ENCODE data around the gene RIPK1.

DNA sequence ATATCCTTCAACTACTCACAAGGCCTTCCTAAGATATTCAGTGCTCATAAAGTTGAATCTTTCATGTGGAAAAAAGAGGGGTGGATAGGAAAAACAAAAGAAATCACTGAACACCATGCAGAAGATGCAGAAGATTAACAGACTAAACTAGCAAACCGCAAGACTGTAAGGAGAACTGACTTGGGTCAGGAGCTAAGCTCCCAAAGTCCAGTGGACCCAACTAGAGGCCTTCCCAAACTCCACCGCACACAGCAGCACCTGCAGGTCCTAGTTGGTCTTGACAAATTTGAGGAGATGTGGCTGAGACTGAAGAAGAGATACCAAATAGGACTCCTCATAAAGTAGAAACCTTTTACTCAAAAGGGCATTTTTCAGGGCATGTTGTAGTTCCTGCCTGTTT is 3.3 kb downstream of the RIPK1 start:
- TF ChIP-seq POLR2A (IDR thresholded peaks at IDR 0.05; ENCODE audit: low read length) (no peak), ZNF302 (CRISPR knock-in tag; IDR thresholded peaks at IDR 0.05) (no peak), MYC (IDR thresholded peaks at IDR 0.05; ENCODE audit: borderline replicate concordance, low read length) (no peak), CBX2 (IDR thresholded peaks at IDR 0.05; ENCODE audit: borderline replicate concordance, low read depth) (no peak), MAZ (IDR thresholded peaks at IDR 0.05; ENCODE audit: borderline replicate concordance, low read depth, low read length) (no peak), MAX (IDR thresholded peaks at IDR 0.05) (no peak), HDAC2 (IDR thresholded peaks at IDR 0.05) (no peak), EP300 (IDR thresholded peaks at IDR 0.05) (no peak), CHD4 (IDR thresholded peaks at IDR 0.05; ENCODE audit: borderline replicate concordance) (no peak), NR3C1 (IDR thresholded peaks at IDR 0.05) (no peak)
- TF ChIP-seq, protein P1, sequence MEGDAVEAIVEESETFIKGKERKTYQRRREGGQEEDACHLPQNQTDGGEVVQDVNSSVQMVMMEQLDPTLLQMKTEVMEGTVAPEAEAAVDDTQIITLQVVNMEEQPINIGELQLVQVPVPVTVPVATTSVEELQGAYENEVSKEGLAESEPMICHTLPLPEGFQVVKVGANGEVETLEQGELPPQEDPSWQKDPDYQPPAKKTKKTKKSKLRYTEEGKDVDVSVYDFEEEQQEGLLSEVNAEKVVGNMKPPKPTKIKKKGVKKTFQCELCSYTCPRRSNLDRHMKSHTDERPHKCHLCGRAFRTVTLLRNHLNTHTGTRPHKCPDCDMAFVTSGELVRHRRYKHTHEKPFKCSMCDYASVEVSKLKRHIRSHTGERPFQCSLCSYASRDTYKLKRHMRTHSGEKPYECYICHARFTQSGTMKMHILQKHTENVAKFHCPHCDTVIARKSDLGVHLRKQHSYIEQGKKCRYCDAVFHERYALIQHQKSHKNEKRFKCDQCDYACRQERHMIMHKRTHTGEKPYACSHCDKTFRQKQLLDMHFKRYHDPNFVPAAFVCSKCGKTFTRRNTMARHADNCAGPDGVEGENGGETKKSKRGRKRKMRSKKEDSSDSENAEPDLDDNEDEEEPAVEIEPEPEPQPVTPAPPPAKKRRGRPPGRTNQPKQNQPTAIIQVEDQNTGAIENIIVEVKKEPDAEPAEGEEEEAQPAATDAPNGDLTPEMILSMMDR (IDR thresholded peaks at IDR 0.05): no peak
- TF ChIP-seq, protein P2, sequence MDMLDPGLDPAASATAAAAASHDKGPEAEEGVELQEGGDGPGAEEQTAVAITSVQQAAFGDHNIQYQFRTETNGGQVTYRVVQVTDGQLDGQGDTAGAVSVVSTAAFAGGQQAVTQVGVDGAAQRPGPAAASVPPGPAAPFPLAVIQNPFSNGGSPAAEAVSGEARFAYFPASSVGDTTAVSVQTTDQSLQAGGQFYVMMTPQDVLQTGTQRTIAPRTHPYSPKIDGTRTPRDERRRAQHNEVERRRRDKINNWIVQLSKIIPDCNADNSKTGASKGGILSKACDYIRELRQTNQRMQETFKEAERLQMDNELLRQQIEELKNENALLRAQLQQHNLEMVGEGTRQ (IDR thresholded peaks at IDR 0.05): no peak
- TF ChIP-seq, protein P3, sequence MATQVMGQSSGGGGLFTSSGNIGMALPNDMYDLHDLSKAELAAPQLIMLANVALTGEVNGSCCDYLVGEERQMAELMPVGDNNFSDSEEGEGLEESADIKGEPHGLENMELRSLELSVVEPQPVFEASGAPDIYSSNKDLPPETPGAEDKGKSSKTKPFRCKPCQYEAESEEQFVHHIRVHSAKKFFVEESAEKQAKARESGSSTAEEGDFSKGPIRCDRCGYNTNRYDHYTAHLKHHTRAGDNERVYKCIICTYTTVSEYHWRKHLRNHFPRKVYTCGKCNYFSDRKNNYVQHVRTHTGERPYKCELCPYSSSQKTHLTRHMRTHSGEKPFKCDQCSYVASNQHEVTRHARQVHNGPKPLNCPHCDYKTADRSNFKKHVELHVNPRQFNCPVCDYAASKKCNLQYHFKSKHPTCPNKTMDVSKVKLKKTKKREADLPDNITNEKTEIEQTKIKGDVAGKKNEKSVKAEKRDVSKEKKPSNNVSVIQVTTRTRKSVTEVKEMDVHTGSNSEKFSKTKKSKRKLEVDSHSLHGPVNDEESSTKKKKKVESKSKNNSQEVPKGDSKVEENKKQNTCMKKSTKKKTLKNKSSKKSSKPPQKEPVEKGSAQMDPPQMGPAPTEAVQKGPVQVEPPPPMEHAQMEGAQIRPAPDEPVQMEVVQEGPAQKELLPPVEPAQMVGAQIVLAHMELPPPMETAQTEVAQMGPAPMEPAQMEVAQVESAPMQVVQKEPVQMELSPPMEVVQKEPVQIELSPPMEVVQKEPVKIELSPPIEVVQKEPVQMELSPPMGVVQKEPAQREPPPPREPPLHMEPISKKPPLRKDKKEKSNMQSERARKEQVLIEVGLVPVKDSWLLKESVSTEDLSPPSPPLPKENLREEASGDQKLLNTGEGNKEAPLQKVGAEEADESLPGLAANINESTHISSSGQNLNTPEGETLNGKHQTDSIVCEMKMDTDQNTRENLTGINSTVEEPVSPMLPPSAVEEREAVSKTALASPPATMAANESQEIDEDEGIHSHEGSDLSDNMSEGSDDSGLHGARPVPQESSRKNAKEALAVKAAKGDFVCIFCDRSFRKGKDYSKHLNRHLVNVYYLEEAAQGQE (IDR thresholded peaks at IDR 0.05): no peak
- TF ChIP-seq, protein P4, sequence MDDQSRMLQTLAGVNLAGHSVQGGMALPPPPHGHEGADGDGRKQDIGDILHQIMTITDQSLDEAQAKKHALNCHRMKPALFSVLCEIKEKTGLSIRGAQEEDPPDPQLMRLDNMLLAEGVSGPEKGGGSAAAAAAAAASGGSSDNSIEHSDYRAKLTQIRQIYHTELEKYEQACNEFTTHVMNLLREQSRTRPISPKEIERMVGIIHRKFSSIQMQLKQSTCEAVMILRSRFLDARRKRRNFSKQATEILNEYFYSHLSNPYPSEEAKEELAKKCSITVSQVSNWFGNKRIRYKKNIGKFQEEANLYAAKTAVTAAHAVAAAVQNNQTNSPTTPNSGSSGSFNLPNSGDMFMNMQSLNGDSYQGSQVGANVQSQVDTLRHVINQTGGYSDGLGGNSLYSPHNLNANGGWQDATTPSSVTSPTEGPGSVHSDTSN (IDR thresholded peaks at IDR 0.05): no peak
